Activated CD4-positive, alpha-beta T cell treated with anti-CD3 and anti-CD28 coated beads, Interleukin-2, amount 50 U/mL, for 48 hours (primary cell): ENCODE measurements around the gene PNLIPRP3.

ENCODE experiments used
- DNase-seq, 2 experiments: peaks; one replicate each; pipeline ENCODE4 v3.0.0-alpha.2; 2020

PNLIPRP3 gene

DNA sequence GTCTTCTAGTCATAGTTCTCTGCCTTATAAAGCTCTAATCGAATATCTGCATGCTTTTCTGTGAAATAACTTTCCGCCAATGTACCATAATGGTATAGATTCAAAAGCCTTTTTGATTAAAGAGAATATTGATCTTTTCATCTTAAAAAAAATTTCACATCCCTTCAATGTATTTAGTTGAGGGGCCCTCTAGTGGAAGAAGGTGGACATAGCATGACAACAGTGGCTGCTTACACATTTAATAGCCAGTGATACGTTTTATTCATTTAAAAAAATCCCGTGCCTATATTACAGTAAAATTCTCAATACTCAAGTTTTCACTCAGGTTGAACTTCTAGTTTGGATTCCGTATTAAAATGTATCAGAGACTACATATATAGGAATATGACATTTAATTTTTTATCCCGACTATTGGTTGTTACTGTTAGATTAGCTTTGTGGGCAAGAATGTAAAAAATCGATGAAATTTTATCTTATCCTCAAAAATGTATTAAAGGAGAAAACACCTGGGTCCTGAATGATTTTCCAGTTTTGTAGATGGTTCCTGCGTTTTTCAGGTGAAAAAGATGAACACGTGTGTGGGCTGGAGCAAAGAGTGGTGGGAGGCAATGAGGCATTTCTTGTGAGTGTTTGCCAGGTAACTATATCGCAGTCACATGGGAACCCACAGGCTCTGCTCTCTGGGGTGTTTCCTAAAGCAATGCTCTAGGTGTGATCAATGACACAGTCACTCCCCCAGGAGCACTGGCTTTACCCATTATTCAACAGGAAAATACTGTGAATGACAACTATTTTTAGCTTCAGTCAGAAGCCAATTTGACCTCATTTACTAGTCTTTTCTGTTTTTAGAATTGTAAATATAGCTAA is 94.0 kb downstream of the PNLIPRP3 start:
- peak; percentile 19 to 36 for DNase-seq

DNA sequence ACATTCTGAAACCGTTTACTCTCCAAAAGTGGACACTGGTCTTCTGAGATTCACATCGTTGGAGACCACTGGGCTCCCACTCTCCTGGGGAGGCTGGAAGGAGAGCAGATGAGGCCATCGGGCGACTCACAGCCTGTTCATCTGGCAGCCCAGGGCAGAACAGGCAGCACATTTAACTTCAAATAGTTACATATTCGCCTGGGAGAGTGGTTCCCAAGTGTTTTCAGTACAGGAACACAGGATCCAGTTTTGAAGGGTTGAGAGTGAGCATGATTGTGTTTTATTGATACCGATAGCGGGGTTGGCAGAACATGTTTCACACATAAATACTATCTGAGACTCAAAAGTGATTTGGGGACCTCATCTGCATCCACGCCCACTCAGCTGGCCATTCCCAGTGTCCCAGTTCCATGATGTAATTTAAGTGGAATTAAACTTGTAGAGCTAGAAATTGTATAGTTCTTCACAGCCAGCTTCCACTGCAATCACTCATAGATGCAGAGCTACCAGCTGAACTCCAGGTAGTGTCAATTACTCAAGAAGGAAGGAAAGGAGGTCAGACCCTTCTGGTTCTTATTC is 95.2 kb downstream of the PNLIPRP3 start:
- no peak for DNase-seq

DNA sequence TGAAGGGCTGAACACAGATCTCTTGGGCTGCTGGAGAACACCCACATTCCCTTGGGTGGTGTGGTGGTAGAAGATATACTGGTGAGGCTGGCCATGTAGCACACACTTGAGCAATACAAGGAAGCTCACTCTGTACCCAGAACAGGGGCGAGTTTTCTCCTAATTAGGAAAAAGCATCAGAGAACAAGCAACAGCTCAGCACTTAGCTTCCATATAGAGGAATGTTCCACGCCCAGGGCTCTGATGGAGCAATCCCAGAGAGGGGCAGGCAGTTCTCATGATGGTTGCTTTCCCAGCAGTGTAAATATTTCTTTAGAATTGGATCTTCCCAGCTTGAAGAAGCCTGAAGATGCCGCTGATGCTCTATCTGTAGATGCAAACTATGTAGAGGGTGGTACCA is 97.1 kb downstream of the PNLIPRP3 start:
- no peak for DNase-seq

DNA sequence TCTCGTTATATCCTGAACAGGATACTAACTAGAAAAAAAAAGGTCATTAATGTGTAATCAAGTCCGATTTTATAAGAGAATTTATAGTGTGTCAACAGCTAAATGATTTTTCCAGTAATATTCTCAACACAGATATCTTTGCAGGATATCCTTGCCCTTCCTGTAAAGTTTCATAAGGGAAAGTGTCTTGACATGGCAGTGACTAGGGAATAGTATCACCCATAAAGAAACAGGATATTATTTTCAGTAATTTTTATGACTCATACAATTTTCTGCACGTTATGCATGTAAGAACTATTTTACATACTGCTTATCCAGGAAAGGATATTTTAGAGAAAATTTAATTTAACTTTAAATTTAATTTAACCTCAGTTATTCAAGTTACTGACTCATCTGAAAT is 98.6 kb downstream of the PNLIPRP3 start:
- no peak for DNase-seq
